OCI-LY3 (cell line): ENCODE results near the gene SLAMF6.
"Not testable (repeated sequence)": the region's sequence is repeated elsewhere in the genome, so short reads cannot be mapped to it uniquely, and the experiment has no call there.

Experiments
- H2AFZ ChIP-seq: fragments of 200-600, 300-600 bp; shearing (Covaris generic); 2 replicates; pipeline ENCODE4 v1.6.0; 2014; ENCODE audit warnings: antibody characterized with exemption, low read depth, low read length
- H3K27ac ChIP-seq: fragments of 200-600, 300-600 bp; sonication (generic); 2 replicates; pipeline ENCODE4 v1.5.1; 2014; ENCODE audit warnings: mild to moderate bottlenecking, low read length, moderate library complexity, mixed read lengths
- H3K27me3 ChIP-seq: fragments of 200-600, 300-600 bp; sonication (generic); 2 replicates; pipeline ENCODE4 v1.6.1; 2014; ENCODE audit warnings: low read depth, low read length, mixed read lengths
- H3K36me3 ChIP-seq: fragments of 200-600, 300-600 bp; sonication (generic); replicated peaks from 2 replicates; pipeline ENCODE3; 2014; ENCODE audit warnings: low read depth, low read length, mixed read lengths
- H3K4me1 ChIP-seq: fragments of 300-600, 200-600 bp; sonication (generic); 2 replicates; pipeline ENCODE4 v1.6.1; 2014; ENCODE audit warnings: low read length, mixed read lengths
- H3K4me2 ChIP-seq: fragments of 200-600, 300-600 bp; sonication (generic); 2 replicates; pipeline ENCODE4 v1.6.1; 2014; ENCODE audit warnings: low read length, mixed read lengths
- H3K4me3 ChIP-seq: fragments of 300-600, 200-600 bp; sonication (generic); 2 replicates; pipeline ENCODE4 v1.5.1; 2014; ENCODE audit warnings: antibody characterized with exemption, mild to moderate bottlenecking, low read length, moderate library complexity
- H3K79me2 ChIP-seq: fragments of 300-600, 200-600 bp; shearing (Covaris generic); 2 replicates; pipeline ENCODE4 v1.6.1; 2014; ENCODE audit warnings: mild to moderate bottlenecking, low read length, mixed read lengths
- H3K9ac ChIP-seq: fragments of 300-600, 200-600 bp; shearing (Covaris generic); 2 replicates; pipeline ENCODE4 v1.6.0; 2014; ENCODE audit warnings: mild to moderate bottlenecking, low read length, moderate library complexity
- H3K9me3 ChIP-seq: fragments of 200-600, 300-600 bp; shearing (Covaris generic); 2 replicates; pipeline ENCODE4 v1.6.1; 2014; ENCODE audit warnings: low read length, mixed read lengths; ENCODE audit not compliant: insufficient read depth
- H4K20me1 ChIP-seq: fragments of 200-600, 300-600 bp; sonication (generic); 2 replicates; pipeline ENCODE4 v1.6.1; 2016; ENCODE audit warnings: low read length, mixed read lengths; ENCODE audit not compliant: insufficient read depth
- CTCF ChIP-seq: fragments of 200-600, 300-600 bp; sonication (generic); IDR thresholded peaks from 2 replicates; pipeline ENCODE4 v1.5.1; 2014; ENCODE audit warnings: antibody characterized with exemption, low read length, low read depth
- EZH2phosphoT487 ChIP-seq: fragments of 200-600 bp; shearing (Covaris generic); IDR thresholded peaks from 2 replicates; pipeline ENCODE4 v1.6.1; 2018; ENCODE audit warnings: antibody characterized with exemption, mixed run types, low read depth

Gene SLAMF6

GRCh38 chr1:160567341-160567740 lies 44.3 kb upstream of the SLAMF6 start:
- H3K79me2 ChIP-seq, result no peaks in the 10 kb centered on the region
- no peak overlapping the region for H3K4me2 ChIP-seq
- TF ChIP-seq CTCF (no peak), EZH2phosphoT487 (no peak)

GRCh38 chr1:160565564-160565963 lies 42.5 kb upstream of the SLAMF6 start:
- Histone ChIP-seq H2AFZ (0 out of 2 replicates have a peak overlapping the region, but pooled peaks have one; percentile 22), H3K36me3 (no peaks in the 10 kb centered on the region), H3K79me2 (no peaks in the 10 kb centered on the region), H3K9ac (no peak overlapping the region), H4K20me1 (no peaks in the 10 kb centered on the region), H3K9me3 (peaks cover 4% of the 10 kb centered on the region), H3K27me3 (no peaks in the 10 kb centered on the region), H3K4me3 (no peak overlapping the region), H3K4me1 (peaks cover 8% of the 10 kb centered on the region), H3K4me2 (peak overlapping the region; percentile 27), H3K27ac (no peak overlapping the region)
- TF ChIP-seq EZH2phosphoT487 (no peak), CTCF (no peak)

More at GRCh38 chr1:160567341-160567740, 44.3 kb upstream of the SLAMF6 start:
- no peak overlapping the region for H3K4me3 ChIP-seq
- H3K4me1 ChIP-seq, result peaks cover 8% of the 10 kb centered on the region
- no peak overlapping the region for H3K9ac ChIP-seq
- no peak overlapping the region for H2AFZ ChIP-seq
- no peaks in the 10 kb centered on the region for H4K20me1 ChIP-seq
- peaks cover 4% of the 10 kb centered on the region for H3K9me3 ChIP-seq
- H3K27ac ChIP-seq, result no peak overlapping the region
- H3K27me3 ChIP-seq, result no peaks in the 10 kb centered on the region
- H3K36me3 ChIP-seq, result no peaks in the 10 kb centered on the region

- H3K9ac ChIP-seq, H3K36me3 ChIP-seq, H2AFZ ChIP-seq, H3K9me3 ChIP-seq, H3K4me2 ChIP-seq, H3K79me2 ChIP-seq, H3K27ac ChIP-seq, H3K4me1 ChIP-seq, H4K20me1 ChIP-seq, H3K27me3 ChIP-seq, H3K4me3 ChIP-seq: not testable (repeated sequence)
Measured at GRCh38 chr1:160563230-160563629, 40.2 kb upstream of the SLAMF6 start.

- H3K4me1 ChIP-seq, H4K20me1 ChIP-seq, H3K4me2 ChIP-seq, H2AFZ ChIP-seq, H3K27ac ChIP-seq, H3K9ac ChIP-seq, H3K36me3 ChIP-seq, H3K79me2 ChIP-seq, H3K4me3 ChIP-seq, H3K27me3 ChIP-seq, H3K9me3 ChIP-seq: not testable (repeated sequence)
Measured at GRCh38 chr1:160562745-160563144, 39.7 kb upstream of the SLAMF6 start.

GRCh38 chr1:160560806-160561205 lies 37.8 kb upstream of the SLAMF6 start:
- no peak overlapping the region for H2AFZ ChIP-seq
- no peak overlapping the region for H3K27ac ChIP-seq
- H3K27me3 ChIP-seq, result no peaks in the 10 kb centered on the region
- H3K4me3 ChIP-seq, result no peak overlapping the region
- H3K79me2 ChIP-seq, result no peaks in the 10 kb centered on the region
- H3K4me2 ChIP-seq, result no peak overlapping the region
- no peak overlapping the region for H3K9ac ChIP-seq
- H3K9me3 ChIP-seq, result peaks cover 4% of the 10 kb centered on the region
- H3K4me1 ChIP-seq, result peaks cover 6% of the 10 kb centered on the region
- H4K20me1 ChIP-seq, result no peaks in the 10 kb centered on the region
- no peaks in the 10 kb centered on the region for H3K36me3 ChIP-seq
- no peak for TF ChIP-seq EZH2phosphoT487
- TF ChIP-seq CTCF, result no peak
